T-cell (primary cell): ENCODE results near the gene CIDEB. TPM values are rescaled to one million over a fixed set of nuclear protein-coding genes. Genes with fewer than 3 reads are reported as not detected.
A peak's percentile ranks its signal among the peaks of the same experiment; 100 is the strongest.

Experiments used
- ATAC-seq, 4 experiments: fragments of 200-7000 bp in 3 of 4; fragments of 150-1000 bp in 1 of 4; cut with Tn5 transposase; replicated peaks in 1 of 4; 1 replicate in 3 of 4; 2 replicates in 1 of 4; pipeline ENCODE4 v1.10.0; 2021; ENCODE audit warnings: moderate library complexity in 3 of 4, mild to moderate bottlenecking in 2 of 4, moderate number of reproducible peaks in 1 of 4
- CTCF ChIA-PET, 2 donors: fragments of 300-600 bp; sonication (Branson Sonifier 250); formaldehyde crosslinking; loops; one replicate each; lab custom pipeline; 2022; ENCODE audit warnings: antibody characterized with exemption in 2 of 2; lab: Charles Lee
- POLR2A ChIA-PET, 2 donors: fragments of 300-600 bp; sonication (Branson Sonifier 250); formaldehyde crosslinking; loops; one replicate each; lab custom pipeline; 2022; ENCODE audit warnings: antibody characterized with exemption in 2 of 2; lab: Charles Lee
- DNase-seq, 35 experiments: peaks; one replicate each; pipeline versions ENCODE4 v3.0.0 to v3.0.0-alpha.2; 2013 to 2023
- H3K27ac ChIP-seq: one replicate; pipeline ENCODE4 v1.5.1; 2013; ENCODE audit warnings: low read length
- H3K27me3 ChIP-seq, 2 experiments: replicated peaks in 1 of 2; 1 replicate in 1 of 2; 2 replicates in 1 of 2; pipeline versions ENCODE4 v1.6.1 to v1.7.0; 2013; ENCODE audit warnings: low read length in 1 of 2, mixed read lengths in 1 of 2; ENCODE audit not compliant: control insufficient read depth in 2 of 2, insufficient read depth in 2 of 2; ENCODE audit errors: extremely low read depth in 1 of 2
- H3K36me3 ChIP-seq, 2 donors: 1 replicate in 1 of 2; 2 replicates in 1 of 2; pipeline versions ENCODE4 v1.6.1 to v1.7.0; 2013; ENCODE audit warnings: low read length in 1 of 2; ENCODE audit not compliant: control insufficient read depth in 2 of 2, insufficient read depth in 1 of 2; ENCODE audit errors: extremely low read depth in 1 of 2
- H3K4me1 ChIP-seq, 2 experiments: 1 replicate in 1 of 2; 2 replicates in 1 of 2; pipeline versions ENCODE4 v1.6.1 to v1.7.0; 2013; ENCODE audit warnings: low read length in 2 of 2, mixed read lengths in 1 of 2; ENCODE audit not compliant: insufficient read depth in 2 of 2, control insufficient read depth in 1 of 2; ENCODE audit errors: extremely low read depth in 1 of 2
- H3K4me3 ChIP-seq, 2 donors: 1 replicate in 1 of 2; 2 replicates in 1 of 2; pipeline versions ENCODE4 v1.5.1 to v1.7.0; 2013; ENCODE audit warnings: mild to moderate bottlenecking in 2 of 2, low read length in 1 of 2, moderate library complexity in 1 of 2; ENCODE audit not compliant: control insufficient read depth in 1 of 2; ENCODE audit errors: extremely low read depth in 1 of 2
- H3K9me3 ChIP-seq: 2 replicates; pipeline ENCODE4 v1.7.0; 2013
- H3K27ac Mint-ChIP-seq, 2 donors: one replicate each; pipeline ENCODE4 v1.8.0; 2020 to 2021; ENCODE audit warnings: mild to moderate bottlenecking in 2 of 2, mixed read lengths in 2 of 2
- H3K27me3 Mint-ChIP-seq, 2 donors: one replicate each; pipeline ENCODE4 v1.8.0; 2021 to 2022; ENCODE audit warnings: mixed read lengths in 2 of 2
- H3K36me3 Mint-ChIP-seq: one replicate; pipeline ENCODE4 v1.8.0; 2021; ENCODE audit warnings: mixed read lengths
- H3K4me1 Mint-ChIP-seq, 3 donors: one replicate each; pipeline ENCODE4 v1.8.0; 2020 to 2022; ENCODE audit warnings: mixed read lengths in 3 of 3, mild to moderate bottlenecking in 1 of 3
- H3K4me3 Mint-ChIP-seq, 3 donors: one replicate each; pipeline ENCODE4 v1.8.0; 2020 to 2022; ENCODE audit warnings: mild to moderate bottlenecking in 3 of 3, mixed read lengths in 3 of 3, moderate library complexity in 3 of 3
- H3K9me3 Mint-ChIP-seq, 3 donors: one replicate each; pipeline ENCODE4 v1.8.0; 2020 to 2022; ENCODE audit warnings: mixed read lengths in 3 of 3
- WGBS: methylation state at CpG from one replicate; pipeline ENCODE4 v1.1.5; 2013; ENCODE audit warnings: missing lambda C conversion rate; ENCODE audit not compliant: insufficient coverage; 5-methylcytosine and 5-hydroxymethylcytosine counted together
- total RNA-seq, 35 experiments: library from RNA in 6 of 35; stranded (reverse) in 6 of 35; fragments of 120-200 nt in 1 of 35; gene quantifications; one replicate each; pipeline versions ENCODE4 v1.2.1 to v1.2.4 and lab custom pipeline; 2013 to 2026

The CIDEB gene
- total RNA-seq, 5 donors from 2014 or later (not counting 1 experiment from before 2014, with no cell fraction given) = 13.0 to 22.8 (median 20.8) TPM

DNA sequence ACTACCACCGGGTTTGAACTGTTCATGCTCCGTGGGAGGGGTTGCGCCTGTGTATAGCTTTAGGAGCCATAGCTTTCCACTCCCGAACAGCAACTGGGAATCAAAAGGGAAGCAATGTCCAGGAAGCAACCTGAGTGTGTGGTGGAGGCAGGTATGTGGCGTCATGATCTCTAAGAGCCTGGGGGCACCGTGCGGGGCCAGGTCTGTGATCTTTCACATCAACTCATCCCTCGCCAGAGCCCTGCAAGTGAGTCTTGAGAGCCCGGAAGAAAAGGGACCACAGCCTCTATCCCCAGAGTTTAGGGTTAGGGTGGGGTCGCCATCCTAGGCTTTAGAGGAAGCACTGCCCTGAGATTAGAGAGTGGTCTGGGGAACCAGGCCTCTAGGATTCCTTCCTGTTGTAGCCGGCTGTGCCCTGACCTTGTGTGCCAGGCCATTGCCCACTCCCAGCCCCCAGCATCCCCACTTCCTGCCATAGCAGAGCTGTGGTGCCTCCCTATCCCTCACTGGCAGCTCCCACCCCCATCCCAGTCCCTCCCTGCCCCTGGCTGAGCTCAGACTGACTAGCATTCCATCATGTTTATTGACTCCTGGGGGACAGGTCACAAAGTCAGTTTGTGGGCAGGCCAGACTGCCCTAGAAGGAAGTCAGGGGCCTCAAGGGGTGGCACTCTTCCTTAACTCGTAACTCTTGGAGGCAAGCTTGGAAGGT lies 27.8 kb upstream of the CIDEB start:
- Mint-ChIP-seq H3K27ac (no peak overlapping the region), H3K36me3 (peaks cover 31% of the 10 kb centered on the region), H3K9me3 (no peaks in the 10 kb centered on the region), H3K27me3 (peaks cover 13 to 26% of the 10 kb centered on the region in 2 donors), H3K4me3 (peak overlapping the region in 2 of 3 donors; percentile 41 to 84), H3K4me1 (peaks cover 55 to 78% (median 55%) of the 10 kb centered on the region in 3 donors)
- CTCF ChIA-PET = interaction anchor here (0.6 to 1.2 kb wide), 3 partner anchors 83 to 97 kb away, joined by 5 to 7 read pairs (median 7); no protein-coding TSS in a partner anchor
- 89% methylated on average over 6 of the region's 12 CpGs for WGBS
- Histone ChIP-seq H3K27me3 (peaks cover 8 to 45% of the 10 kb centered on the region in 2 experiments), H3K9me3 (no peaks in the 10 kb centered on the region), H3K27ac (no peak overlapping the region), H3K4me1 (peaks cover 23 to 66% of the 10 kb centered on the region in 2 experiments), H3K36me3 (peaks cover 16 to 26% of the 10 kb centered on the region in 2 donors), H3K4me3 (no peak overlapping the region)
- ATAC-seq = no peak
- DNase-seq = no peak
- POLR2A ChIA-PET = no interaction called here

DNA sequence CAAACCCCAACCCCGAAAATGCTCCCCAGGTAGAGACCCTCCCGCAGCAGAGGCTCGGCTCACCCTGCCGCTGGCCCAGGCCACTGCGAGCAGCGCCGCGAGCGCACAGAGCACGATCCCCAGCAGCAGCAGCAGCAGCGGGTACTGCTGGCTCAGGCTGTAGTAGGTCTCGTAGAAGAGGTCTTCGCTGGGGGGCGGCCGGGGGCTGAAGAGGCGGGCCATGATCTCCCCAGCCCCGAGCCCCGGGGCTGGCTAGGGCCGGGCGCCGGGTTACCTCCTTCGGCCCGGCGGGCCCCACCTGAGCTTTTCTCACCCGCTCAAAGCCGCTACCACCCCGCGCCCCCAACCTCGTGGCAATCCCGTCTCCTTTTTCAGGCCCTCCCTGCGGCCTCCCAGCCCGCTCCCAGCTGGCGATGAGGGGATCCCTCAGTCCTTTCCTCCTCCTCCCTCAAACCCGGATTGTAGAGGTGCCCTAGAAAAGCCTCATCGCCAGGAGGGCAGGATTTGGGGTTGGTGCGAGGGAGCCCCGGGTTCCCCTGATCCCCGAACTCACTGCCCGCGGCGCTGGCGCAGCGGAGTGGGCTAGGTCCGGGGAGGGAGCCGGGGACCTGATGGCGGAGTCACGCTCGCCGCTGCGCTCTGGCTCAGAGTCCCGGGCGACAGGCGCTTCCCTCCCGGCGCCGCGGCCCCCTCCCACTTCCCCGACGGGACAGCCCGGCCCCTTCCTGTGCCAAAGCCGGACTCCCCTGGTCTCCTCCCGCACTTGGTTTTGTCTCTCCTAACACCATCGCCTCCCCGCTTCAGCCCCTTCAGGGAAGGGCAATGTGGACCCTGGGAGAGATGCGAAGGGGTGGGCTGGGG lies 26.9 kb upstream of the CIDEB start, which contains the start of gene ADCY4:
TSS of gene ADCY4 (minus strand) at position 641 of the 861 bp plus-strand sequence. CDS start at position 222, 419 bp downstream.
- Mint-ChIP-seq H3K36me3 (peaks cover 31% of the 10 kb centered on the region), H3K27me3 (peaks cover 18 to 29% of the 10 kb centered on the region in 2 donors), H3K27ac (peak within 1 kb of the TSS in 1 of 2 donors; percentile 32), H3K9me3 (no peaks in the 10 kb centered on the region), H3K4me1 (peaks cover 49 to 80% (median 58%) of the 10 kb centered on the region in 3 donors), H3K4me3 (peak within 1 kb of the TSS; percentile 50 to 84 (median 54))
- ATAC-seq (peak; percentile 10 to 25 (median 22)), DNase-seq (peak in 6 of 35 experiments; percentile 31 to 53 (median 36))
- Histone ChIP-seq H3K36me3 (peaks cover 16 to 26% of the 10 kb centered on the region in 2 donors), H3K27me3 (peaks cover 8 to 48% of the 10 kb centered on the region in 2 experiments), H3K9me3 (no peaks in the 10 kb centered on the region), H3K27ac (no peak within 1 kb of the TSS), H3K4me1 (peaks cover 20 to 72% of the 10 kb centered on the region in 2 experiments), H3K4me3 (peak within 1 kb of the TSS; percentile 7 to 64)
- ChIA-PET CTCF (interaction anchor here in 1 of 2 donors (0.6 to 4.3 kb wide), 4 partner anchors 10 to 102 kb away, joined by 3 to 66 read pairs (median 24); partner anchors contain the start of gene KHNYN), POLR2A (no interaction called here)
- WGBS = 9% methylated on average over 43 of the region's 65 CpGs

GRCh38 chr14:24332268-24332993 lies 24.7 kb upstream of the CIDEB start:
- Mint-ChIP-seq H3K27me3 (peaks cover 18 to 29% of the 10 kb centered on the region in 2 donors), H3K36me3 (peaks cover 20% of the 10 kb centered on the region), H3K4me1 (peaks cover 53 to 81% (median 56%) of the 10 kb centered on the region in 3 donors), H3K4me3 (peak overlapping the region; percentile 77 to 84 (median 78)), H3K9me3 (no peaks in the 10 kb centered on the region), H3K27ac (peak overlapping the region; percentile 54 to 75)
- DNase-seq = peak; percentile 69 to 95 (median 86)
- ChIA-PET CTCF (interaction anchor here (0.6 to 4.3 kb wide), 24 partner anchors 12 to 360 kb away, joined by 3 to 66 read pairs (median 5); partner anchors contain the start of genes DHRS1 (in 1 of the 2), KHNYN (in 1 of the 2), NOP9 (in 1 of the 2) and TINF2 (in 1 of the 2)), POLR2A (interaction anchor here (0.5 to 0.6 kb wide), 2 partner anchors 24 to 99 kb away, joined by 3 read pairs; no protein-coding TSS in a partner anchor)
- Histone ChIP-seq H3K27ac (no peak overlapping the region), H3K27me3 (peaks cover 8 to 46% of the 10 kb centered on the region in 2 experiments), H3K36me3 (peaks cover 15% of the 10 kb centered on the region in 2 donors), H3K4me1 (peaks cover 17 to 79% of the 10 kb centered on the region in 2 experiments), H3K4me3 (peak overlapping the region; percentile 35 to 38), H3K9me3 (no peaks in the 10 kb centered on the region)
- WGBS = 20% methylated on average over 56 of the region's 56 CpGs
- peak; percentile 81 to 88 (median 87) for ATAC-seq

DNA sequence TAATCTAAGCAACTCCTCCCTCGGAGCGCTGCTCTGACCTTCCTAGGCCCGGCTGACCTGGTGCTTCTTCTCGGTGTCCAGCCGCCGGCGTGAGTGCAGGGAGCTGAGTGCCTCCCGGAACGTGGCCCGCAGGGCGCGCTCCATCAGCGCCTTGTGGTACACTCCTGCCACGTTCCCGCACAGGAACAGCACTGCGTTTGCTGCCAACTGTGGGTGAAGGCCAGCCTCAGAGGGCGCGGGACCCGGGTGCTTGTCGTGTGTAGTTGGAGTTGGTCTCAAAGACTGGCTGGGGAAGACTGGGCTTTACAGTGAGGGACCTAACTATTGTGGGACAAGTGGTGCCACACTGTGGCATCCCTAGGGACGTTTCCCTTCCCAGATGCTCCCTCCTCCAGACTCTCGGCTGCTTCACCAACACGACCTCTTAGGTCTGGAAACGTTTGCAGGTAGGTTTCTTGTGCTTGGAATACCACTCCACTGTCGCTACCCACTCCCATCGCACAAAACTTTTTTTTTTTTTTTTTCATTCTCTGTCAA lies 24.0 kb upstream of the CIDEB start:
- Mint-ChIP-seq H3K36me3 (peaks cover 14% of the 10 kb centered on the region), H3K4me1 (peaks cover 59 to 86% (median 60%) of the 10 kb centered on the region in 3 donors), H3K27ac (peak overlapping the region; percentile 54 to 75), H3K4me3 (peak overlapping the region; percentile 77 to 84 (median 78)), H3K27me3 (peaks cover 18 to 29% of the 10 kb centered on the region in 2 donors), H3K9me3 (no peaks in the 10 kb centered on the region)
- ChIA-PET POLR2A (no interaction called here), CTCF (interaction anchor here (0.6 to 4.3 kb wide), 15 partner anchors 20 to 360 kb away, joined by 3 to 66 read pairs (median 6); partner anchors contain the start of genes KHNYN (in 1 of the 2), LTB4R2 (in 1 of the 2) and TINF2 (in 1 of the 2))
- Histone ChIP-seq H3K27me3 (peaks cover 8 to 46% of the 10 kb centered on the region in 2 experiments), H3K9me3 (no peaks in the 10 kb centered on the region), H3K27ac (no peak overlapping the region), H3K36me3 (peaks cover 8 to 9% of the 10 kb centered on the region in 2 donors), H3K4me1 (peaks cover 22 to 85% of the 10 kb centered on the region in 2 experiments), H3K4me3 (peak overlapping the region in 1 of 2 donors; percentile 6)
- no peak for ATAC-seq
- peak in 1 of 35 experiments; percentile 7 for DNase-seq
- 45% methylated on average over 24 of the region's 26 CpGs for WGBS

DNA sequence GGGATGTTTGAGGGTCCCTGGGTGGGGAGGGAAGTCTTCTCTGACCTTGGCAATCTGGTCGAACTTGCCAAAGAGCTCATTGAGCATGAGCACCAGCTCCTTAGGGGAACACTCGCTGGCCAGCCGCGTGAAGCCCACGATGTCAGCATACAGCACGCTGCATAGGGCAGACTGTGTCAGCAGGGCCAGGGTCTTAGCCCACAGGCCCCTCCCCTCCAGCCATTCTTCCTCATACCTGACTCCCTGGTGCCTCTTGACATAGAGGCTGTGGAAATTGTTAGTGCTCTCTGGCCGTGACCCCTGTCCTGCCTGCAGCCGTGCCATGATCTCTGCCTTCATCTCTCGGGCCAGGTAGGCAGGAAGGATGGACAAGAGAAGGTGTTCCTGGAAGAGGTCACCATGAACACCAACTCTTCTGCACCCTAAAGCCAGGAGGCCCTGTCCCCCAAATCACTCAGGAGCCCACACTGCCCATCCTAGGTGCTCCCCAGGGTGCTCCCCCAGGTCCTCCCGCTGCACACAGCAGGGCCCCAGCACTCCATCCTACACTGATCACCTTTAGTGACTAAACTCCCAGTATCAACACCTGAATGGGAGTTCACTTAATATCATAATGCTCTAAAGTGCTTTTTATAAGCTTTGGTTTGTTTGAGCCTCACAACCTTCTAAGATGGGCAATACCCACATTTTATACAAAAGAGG lies 23.3 kb upstream of the CIDEB start:
- Histone ChIP-seq H3K4me1 (peaks cover 22 to 85% of the 10 kb centered on the region in 2 experiments), H3K9me3 (no peaks in the 10 kb centered on the region), H3K36me3 (peaks cover 1 to 3% of the 10 kb centered on the region in 2 donors), H3K27ac (no peak overlapping the region), H3K4me3 (no peak overlapping the region), H3K27me3 (peaks cover 8 to 46% of the 10 kb centered on the region in 2 experiments)
- Mint-ChIP-seq H3K9me3 (no peaks in the 10 kb centered on the region), H3K36me3 (peaks cover 8% of the 10 kb centered on the region), H3K4me3 (no peak overlapping the region), H3K27me3 (peaks cover 18 to 29% of the 10 kb centered on the region in 2 donors), H3K27ac (peak overlapping the region in 1 of 2 donors; percentile 9), H3K4me1 (peaks cover 59 to 83% (median 62%) of the 10 kb centered on the region in 3 donors)
- no peak for DNase-seq
- no peak for ATAC-seq
- ChIA-PET POLR2A (interaction anchor here in 1 of 2 donors (0.6 kb wide), 1 partner anchor 61 kb away, joined by 3 read pairs; no protein-coding TSS in a partner anchor), CTCF (interaction anchor here (1.1 to 4.3 kb wide), 8 partner anchors 19 to 105 kb away, joined by 3 to 44 read pairs (median 6); partner anchors contain the start of genes LTB4R2 (in 1 of the 2) and TINF2 (in 1 of the 2))
- WGBS = 98% methylated on average over 6 of the region's 10 CpGs
